Activated naive CD4-positive, alpha-beta T cell treated with Interleukin-2 at 50 U/mL for 16 hours (primary cell): ENCODE measurements around the gene MKRN2OS.

ENCODE experiments used
- DNase-seq: peaks from one replicate; pipeline ENCODE4 v3.0.0-alpha.2; 2020

Gene MKRN2OS, protein sequence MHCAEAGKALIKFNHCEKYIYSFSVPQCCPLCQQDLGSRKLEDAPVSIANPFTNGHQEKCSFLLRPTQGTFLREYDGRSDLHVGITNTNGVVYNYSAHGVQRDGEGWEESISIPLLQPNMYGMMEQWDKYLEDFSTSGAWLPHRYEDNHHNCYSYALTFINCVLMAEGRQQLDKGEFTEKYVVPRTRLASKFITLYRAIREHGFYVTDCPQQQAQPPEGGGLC

DNA sequence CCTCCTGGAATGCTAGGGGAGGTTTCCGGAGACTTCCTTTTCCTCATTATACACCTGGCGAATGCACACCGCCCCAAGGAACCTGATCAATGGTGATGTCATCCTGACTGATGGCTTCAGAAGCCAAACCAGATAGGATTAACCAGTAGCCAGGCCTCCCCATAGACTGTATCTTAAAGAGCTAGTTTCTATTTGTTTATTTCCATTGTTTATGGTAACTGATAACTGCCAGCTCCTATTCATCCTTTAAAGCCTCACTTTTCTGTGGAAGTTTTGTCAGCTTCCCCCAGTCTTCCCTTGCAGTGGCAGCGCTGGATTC is at the start of gene MKRN2OS:
Gene MKRN2OS, minus strand, starts transcription at position 27 of the 319 bp plus-strand sequence. CDS start 35 bp downstream, outside the sequence.
- DNase-seq, result no peak

DNA sequence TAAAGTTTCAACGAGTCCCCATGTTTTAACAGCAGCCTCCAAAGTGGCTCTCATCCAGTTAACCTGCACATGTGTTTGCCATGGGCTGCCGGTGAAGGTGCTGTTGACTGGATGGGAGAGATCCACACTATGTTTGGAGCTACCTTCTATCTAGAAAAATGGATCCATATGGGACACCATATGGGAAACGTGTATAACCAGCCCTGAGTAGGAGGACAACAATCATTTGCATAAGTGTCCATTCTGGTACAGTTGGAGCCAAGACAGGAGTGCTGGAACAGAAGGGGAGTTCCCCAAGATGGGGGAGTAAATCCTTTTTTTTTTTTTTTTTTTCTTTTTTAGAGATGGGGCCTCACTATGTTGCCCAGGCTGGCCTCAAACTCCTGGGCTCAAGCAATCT is 48.2 kb upstream of the MKRN2OS start:
- no peak for DNase-seq

DNA sequence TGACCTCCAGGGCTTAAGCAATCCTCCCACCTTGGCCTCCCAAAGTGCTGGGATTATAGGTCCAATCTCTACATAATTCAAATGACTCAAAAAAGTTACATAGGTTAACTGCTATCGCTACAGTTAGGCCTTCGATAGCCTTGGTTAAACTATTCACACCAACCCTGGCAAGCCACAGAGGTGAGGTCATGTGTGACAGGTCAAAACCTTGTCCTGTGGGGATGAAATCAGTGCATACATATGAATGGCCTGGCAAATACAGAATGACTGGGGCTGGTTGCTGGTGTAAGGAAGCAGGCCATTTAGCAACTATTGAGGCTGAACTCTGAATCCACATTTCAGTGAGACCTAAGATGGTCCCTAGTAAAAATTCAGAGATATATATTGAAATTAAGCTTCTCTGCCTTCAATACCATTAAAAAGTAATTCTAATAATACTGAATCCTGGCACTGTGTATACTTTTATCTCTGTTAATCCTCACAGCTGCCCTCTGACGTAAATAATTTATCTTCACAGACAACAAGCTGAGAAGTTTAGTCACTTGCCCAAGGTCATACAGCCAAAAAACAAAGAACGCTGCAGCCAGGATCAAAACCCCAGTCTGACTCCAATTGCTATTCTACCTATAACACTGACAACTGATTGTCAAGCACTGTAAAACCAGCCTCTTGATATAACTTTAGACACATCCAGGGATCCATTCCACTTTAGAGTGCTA is 46.9 kb upstream of the MKRN2OS start:
- DNase-seq, result no peak

DNA sequence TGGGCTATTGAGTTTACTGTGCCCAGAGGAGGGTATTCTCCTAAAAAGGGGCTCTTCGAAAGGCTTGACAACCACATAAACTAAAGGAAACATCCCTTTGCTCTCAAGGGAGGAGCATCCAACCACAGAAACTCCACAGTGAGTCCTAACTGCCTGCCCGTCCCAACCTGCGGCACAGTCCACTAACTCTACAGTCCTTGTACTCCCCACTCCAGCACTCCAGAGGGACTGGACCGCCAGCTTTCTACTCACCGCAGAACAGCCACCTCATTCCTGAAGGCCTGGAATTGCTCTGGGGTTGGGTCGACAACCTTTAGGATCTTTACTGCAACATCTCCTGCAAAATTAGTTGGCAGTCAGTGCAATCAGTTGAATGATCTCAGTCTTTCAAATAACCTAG is 46.2 kb upstream of the MKRN2OS start:
- no peak for DNase-seq

DNA sequence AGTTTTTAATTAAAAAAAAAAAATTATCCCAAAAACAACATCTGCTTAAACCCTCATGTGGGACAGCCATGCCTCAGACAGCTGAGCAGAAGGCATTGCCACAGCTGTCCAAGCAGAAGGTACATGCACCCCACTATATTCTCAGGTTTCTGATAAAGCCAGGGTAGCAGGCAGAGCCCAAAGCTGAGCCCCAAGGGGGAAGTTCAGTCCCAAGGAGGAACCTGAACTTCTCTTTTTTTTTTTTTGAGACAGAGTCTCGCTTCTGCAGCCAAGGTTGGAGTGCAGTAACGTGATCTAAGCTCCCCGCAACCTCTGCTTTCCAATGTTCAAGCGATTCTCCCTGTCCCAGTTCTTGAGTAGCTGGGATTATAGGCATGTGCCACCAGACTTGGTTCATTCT is 44.8 kb upstream of the MKRN2OS start:
- DNase-seq, result no peak

DNA sequence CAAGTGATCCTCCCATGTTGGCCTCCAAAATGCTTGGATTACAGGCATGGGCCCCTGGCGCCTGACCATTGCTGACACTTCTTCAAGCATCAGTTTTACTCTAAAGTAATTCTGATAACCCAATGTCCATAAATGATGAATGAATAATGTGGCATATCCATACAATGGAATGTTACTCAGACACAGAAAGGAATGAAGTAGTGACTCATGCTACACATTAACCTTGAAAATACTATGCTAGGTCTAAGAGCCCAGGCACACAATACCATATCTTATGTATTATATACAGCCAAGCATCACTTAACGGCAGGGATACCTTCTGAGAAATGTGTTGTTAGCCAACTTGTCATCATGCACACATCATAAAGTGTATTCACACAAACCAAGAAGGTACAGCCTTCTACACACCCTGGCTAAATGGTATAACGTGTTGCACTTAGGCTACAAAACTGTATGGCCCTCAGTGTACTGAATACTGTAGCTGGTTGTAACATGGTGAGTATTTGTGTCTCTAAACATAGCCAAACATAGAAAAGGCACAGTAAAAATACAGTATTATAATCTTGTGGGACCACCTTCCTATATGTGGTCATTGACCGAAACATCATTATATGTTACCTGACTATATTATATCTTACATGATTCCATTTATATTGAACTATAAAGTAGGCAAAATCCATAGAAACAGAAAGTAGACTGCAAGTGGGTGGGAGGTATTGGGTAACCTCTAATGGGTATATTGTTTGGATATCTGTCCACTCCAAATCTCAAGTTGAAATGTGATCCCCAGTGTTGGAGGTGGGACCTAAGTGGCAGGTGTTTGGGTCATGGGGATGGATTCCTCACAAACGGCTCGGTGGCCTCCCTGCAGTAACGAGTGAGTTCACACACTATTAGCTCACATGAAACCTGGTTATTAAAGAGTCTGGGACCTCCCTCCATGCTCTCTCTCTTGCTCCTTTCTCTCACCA is 43.0 kb upstream of the MKRN2OS start:
- no peak for DNase-seq

DNA sequence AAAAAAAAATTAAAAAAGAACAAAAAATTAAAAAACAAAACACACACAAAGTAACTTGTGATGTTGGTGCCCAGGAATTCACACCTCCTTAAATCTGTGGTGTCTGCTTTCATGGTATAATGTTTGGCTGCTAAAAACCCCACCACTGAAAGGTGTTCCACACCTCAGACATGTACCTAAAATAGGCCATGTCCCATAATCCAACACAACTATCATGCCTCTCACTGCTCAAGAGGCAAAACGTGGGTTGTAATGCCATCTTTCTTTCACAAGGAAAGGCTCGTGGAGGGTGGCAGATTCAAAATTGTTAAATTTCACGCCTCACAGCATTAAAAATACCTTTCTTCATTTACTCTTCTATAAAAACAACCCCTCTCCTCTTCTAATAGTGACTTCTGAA is 41.1 kb upstream of the MKRN2OS start:
- DNase-seq, result no peak

DNA sequence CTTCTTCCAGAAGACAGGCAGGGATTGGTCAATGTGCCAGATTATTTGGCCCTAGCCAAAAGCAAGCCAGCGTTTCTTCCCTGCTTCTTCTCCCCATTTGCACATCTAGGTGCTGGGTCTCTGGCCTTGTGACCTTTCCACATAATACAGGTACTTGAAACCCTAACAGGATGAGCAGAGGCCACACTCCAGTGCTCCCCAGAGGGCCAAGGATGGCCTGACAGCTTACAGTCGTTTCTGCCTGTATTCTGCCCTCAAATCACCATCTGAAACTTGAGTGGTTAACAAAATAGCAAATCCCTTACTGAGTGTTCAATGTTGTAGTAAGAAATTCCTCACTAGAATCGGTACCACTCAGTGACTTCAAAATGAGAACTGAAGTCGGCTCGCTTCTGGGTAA is 40.7 kb upstream of the MKRN2OS start:
- DNase-seq, result no peak

DNA sequence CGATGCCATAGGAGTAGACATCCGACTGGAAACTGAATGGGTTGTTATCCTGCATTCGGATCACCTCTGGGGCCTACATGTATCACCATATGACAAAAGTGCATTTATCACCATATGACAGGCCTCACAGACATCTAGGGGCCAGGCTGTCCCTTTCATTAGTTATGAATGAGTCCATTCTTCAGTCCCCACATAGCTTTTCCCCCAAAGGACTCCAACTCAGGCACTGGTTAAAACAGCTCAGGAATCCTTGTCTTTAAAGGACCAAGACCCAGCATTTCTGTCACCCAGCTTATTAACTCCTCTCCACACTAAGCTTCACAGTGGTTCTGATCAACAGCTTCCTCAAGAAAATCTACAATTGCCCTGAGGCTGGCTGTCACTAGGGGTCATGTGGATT is 39.9 kb upstream of the MKRN2OS start:
- DNase-seq, result no peak

DNA sequence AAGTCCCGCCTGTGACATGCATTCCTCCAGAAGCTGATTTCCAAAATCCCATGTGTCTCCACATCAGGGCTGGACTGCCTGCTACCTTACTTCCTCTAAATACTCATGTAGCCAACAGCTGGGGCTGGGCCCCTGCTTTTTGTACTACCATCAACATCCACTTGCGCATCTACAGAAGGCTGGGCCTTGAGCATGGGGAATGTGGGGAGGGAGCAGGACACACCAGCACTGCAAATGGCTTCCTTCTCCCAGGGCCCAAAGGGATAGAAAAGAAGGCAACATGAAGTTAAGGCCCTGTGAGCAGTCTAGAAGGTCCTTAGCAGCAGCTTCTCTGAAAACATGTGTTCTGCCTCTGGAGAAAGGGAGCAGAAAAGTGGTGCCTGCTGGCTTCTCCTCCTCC is 38.8 kb upstream of the MKRN2OS start:
- no peak for DNase-seq

DNA sequence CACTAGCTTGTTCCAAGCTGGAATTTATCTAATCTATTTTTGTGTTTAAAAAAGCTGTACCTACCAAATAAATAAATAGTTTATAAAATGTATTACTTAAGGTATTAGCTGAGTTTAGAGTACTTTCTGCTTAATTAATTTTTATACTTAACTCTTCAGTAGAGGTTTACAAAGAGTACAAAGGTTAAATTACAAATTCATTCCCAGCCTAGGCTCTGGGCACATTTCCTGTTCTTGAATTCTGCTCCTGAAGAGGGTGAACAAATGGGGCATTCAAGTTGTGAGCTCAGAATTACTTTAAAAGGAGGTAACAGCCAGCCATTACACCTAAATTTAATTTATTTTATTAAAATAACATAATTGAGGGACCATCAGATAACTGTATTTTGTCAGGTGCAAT is 38.0 kb upstream of the MKRN2OS start:
- no peak for DNase-seq

DNA sequence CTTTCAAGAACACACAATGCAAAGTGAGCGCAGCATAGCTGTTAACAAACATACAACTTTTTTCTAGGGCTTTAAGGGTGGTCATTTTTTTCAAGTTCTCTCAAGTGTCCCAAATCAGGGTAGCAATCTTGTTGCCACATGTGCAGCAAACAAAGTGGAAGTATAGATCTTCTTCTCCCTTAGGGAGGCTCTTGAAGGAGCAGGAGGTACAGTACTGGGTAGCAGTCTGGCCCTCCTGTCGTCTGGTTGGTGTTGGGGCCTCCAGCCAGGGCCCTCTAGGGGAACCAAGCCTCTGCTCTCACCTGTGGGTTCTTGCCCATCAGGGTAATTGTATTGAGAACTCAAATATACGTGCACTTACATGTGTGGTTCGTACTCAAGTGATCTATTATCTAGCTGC is 37.4 kb upstream of the MKRN2OS start:
- no peak for DNase-seq

DNA sequence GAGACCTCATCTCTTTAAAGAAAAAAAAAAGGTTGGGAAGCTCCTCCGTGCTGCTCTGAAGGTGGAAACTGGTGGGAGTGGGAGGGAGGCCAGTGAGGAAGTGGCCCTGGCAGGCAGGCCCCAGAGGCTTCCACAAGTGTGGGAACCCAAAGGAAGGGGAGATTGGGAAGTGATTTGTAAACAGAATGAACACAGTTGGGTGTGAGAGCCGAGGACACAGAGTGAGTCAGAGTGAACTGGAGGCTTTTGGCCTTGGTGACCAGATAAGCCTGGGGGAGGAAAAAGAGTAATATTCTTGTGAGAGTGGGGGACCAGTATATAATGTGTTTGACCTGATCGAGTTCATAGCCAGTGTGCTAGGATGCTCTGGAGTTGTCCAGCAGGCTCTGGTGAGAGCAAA is 34.6 kb upstream of the MKRN2OS start:
- DNase-seq, result no peak

DNA sequence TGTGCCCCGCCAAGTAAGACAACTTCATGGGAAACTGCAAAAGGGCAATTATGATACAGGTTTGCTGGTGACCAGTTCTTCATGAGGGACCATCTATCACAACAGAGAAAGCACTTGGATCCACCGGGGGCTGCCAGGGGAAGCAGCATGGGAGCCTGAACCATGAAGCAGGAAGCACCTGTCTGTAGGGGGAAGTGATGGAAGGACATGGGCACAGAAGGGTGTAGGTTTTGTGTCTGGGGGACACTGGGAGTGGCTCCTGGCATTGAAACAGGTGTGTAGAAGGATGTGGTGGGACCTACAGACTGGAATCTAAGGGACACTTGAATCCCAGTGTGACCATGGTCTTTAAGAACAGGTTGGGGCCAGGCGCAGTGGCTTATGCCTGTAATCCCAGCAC is 34.2 kb upstream of the MKRN2OS start:
- no peak for DNase-seq

DNA sequence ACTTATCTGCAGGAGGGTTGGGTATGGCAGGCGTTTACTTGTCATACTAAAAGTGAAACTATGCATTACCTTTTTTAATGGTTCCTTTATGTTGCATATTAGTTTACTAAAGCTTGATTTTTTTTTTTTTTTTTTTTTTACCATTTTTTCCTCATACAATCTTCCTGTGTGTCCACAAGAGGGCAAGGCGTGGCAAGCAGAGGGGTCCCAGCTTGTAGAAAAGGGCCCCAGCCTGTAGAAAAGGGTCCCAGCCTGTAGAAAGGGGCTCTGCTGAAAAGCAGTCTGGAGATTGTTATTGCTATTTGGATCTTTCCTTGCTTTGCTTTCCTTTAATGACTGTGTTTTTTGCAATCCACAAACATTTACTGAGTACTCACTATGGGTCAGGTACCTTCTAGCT is 33.4 kb upstream of the MKRN2OS start:
- no peak for DNase-seq

DNA sequence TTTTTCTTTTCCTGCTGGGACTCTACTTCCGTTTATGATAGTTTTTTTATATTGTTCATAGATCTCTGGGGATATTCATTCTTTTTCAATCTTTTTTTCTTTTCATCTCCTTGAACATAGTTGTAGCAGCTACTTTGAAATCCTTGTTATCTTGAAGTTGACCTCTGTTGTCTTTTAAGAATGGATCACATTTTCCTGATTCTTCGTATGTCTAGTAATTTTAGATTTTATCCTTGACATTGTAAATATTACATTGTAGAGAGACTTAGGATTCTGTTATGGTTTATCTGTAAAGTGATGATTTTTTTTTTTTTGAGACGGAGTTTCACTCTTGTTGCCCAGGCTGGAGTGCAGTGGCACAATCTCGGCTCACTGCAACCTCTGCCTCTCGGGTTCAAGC is 32.1 kb upstream of the MKRN2OS start:
- no peak for DNase-seq

DNA sequence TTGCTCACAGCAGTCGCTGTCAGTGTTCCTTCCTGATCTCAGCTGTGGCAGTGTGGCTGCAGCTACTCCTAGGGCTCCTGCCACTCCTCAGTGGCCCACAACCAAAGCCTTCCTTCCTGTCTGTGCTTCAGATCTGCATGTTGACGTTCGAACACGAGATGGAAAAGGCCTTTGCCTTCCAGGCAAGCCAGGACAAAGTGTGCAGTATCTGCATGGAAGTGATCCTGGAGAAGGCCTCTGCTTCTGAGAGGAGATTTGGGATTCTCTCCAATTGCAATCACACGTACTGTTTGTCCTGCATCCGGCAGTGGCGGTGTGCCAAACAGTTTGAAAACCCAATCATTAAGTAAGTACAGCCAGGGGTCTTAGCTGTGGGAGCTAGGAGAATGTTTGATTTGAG is 29.4 kb upstream of the MKRN2OS start:
- DNase-seq, result no peak

DNA sequence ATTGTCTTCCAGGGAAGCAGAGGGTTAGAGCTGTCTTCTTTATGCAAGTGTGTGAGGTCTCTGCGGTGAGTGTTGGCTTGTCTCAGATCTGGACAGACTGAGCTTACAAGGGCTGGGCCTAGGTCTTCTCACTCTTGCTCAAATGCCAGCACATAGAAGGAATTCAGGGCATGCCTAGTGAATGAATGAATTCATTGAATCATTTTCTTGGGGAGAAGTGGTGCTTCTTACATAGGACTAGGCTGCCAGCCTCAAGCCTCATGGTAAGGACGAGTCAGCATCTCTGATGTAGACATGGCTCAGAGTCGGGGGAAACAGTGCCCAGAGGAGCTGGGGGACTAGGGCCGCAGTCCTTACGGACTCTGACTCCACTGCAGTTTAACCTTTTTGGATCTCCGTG is 28.8 kb upstream of the MKRN2OS start:
- DNase-seq, result no peak

DNA sequence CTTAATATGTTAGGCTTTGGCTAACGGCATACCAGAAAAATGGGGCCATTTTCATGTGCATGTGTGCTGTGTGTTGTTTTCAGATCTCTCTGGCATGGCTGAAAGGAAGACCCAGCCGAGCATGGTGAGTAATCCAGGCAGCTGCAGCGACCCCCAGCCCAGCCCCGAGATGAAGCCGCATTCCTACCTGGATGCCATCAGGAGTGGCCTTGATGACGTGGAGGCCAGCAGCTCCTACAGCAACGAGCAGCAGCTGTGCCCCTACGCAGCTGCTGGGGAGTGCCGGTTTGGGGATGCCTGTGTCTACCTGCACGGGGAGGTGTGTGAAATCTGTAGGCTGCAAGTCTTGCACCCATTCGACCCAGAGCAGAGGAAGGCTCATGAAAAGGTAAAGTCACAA is 26.7 kb upstream of the MKRN2OS start:
- no peak for DNase-seq

DNA sequence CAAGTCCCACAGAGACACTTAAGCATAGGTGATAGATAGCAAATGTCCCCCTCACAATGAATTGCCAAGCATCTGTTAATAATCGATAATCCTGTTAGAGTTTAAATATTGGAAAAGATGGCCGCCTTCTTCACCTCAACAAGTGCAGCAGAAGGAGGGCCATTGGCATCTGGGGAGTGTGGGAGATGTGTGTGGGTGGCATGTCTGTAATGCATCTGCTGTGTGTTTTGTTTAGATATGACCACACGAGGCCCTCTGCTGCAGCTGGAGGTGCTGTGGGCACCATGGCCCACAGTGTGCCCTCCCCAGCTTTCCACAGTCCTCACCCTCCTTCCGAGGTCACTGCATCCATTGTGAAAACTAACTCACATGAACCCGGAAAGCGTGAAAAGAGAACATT is 24.5 kb upstream of the MKRN2OS start:
- DNase-seq, result no peak

DNA sequence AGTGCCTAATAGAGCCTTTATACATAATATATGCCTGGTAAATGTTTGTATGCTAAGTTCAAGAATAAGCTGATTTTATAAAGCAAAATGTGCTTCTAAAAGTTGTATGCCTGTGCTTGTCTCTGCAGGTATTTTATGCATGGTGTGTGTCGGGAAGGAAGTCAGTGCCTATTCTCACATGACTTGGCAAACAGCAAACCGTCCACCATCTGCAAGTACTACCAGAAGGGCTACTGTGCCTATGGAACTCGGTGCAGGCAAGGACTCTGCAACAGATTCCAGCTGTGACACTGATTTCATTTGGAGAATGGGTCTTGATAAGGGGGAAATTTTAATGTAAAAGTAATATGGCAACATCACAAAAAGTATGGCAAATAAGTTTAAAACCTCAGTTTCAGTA is 23.4 kb upstream of the MKRN2OS start:
- DNase-seq, result no peak

DNA sequence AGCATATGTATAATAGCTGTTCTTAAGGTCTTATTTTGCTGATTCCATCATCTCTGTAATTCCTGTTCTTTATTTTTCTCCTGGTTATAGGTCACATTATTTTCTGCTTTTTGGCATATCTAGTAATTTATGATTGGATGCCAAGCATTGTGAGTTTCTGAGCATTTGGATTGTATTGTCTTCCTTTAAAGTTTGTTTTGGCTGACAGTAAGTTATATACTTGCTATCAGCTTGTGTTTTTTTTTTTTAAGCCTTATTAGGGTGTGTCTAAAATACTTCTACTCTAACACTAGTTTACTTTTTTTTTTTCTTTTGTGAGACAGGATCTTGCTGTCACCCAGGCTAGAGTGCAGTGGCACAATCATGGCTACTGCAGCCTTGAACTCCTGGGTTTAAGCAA is 21.7 kb upstream of the MKRN2OS start:
- DNase-seq, result no peak

DNA sequence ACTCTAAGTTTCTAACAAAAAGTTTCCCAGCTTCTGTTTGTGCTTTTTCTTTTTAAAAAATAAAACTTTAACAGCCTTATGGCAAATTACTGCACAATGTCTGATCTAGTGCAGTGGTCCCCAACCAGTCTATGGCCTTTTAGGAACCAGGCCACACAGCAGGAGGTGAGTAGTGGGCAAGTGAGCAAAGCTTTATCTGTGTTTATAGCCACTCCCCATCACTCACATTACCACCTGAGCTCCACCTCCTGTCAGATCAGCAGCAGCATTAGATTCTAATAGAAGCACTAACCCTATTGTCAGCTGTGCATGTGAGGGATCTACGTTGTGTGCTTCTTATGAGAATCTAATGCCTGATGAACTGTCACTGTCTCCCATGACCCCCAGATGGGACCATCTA is 17.2 kb upstream of the MKRN2OS start:
- no peak for DNase-seq

DNA sequence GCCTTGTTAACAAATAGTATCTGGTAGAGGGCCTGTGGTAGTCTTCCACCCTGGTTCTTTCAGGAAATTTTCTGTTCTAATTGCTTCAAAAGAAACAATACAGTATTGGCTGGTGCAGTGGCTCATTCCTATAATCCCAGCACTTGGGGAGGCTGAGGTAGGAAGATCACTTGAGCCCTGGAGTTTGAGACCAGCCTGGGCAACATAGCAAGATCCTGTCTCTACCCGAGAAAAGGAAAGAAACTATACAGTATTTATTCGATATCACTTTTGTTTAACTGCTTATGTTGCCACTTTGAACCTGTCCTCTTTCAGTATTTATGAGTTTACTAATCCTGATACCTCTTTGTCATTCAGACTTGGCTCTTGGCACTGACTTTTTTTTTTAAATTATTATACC is 16.1 kb upstream of the MKRN2OS start:
- DNase-seq, result no peak
